ENCODE data around the gene GSS. TPM values are rescaled to one million over a fixed set of nuclear protein-coding genes. Genes with fewer than 3 reads are reported as not detected.

The GSS gene
- total and polyA plus RNA-seq, 9 donors, result 14.5 to 42.0 (median 22.2) TPM

DNA sequence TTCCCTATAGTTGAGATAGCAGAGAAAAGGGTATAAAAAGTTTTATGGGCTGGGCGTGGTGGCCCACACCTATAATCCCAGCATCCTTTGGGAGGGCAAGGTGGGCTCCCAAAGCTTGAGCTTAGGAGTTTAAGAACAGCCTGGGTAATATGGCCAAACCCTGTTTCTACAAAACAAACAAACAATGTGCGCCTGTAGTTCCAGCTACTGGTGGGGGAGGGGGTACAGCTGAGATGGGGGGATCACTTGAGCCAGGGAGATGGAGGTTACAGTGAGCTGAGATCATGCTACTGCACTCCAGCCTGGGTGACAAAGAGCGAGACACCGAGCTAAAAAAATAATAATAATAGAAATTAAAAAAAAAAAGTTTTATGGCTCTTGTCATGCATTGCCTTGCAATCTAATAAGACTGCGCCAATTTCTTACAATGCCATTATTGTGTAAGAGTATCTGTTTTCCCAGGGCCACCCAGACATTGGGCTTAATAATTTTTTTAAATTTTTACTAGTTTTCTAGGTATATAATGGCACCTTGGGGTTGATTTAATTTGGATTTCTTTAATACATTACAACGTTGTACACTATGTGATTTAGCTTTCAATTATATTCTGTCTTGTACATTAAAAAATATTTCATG lies 75.3 kb downstream of the GSS start:
- intact Hi-C loops (cut with DNase I), result no loop called here
- Histone ChIP-seq H3K4me1 (ENCODE audit: insufficient read depth) (peaks cover 4% of the 10 kb centered on the region), H3K4me3 (no peak overlapping the region)

More for the DNA sequence above, 75.3 kb downstream of the GSS start:
- no peaks in the 10 kb centered on the region for H3K36me3 ChIP-seq
- 90 to 94% (median 94%) methylated on average over 6 of the region's 6 CpGs for WGBS, 3 donors
- TF ChIP-seq POLR2A (IDR thresholded peaks at IDR 0.05) (no peak), EP300 (IDR thresholded peaks at IDR 0.05) (no peak)
- TF ChIP-seq, protein P1, sequence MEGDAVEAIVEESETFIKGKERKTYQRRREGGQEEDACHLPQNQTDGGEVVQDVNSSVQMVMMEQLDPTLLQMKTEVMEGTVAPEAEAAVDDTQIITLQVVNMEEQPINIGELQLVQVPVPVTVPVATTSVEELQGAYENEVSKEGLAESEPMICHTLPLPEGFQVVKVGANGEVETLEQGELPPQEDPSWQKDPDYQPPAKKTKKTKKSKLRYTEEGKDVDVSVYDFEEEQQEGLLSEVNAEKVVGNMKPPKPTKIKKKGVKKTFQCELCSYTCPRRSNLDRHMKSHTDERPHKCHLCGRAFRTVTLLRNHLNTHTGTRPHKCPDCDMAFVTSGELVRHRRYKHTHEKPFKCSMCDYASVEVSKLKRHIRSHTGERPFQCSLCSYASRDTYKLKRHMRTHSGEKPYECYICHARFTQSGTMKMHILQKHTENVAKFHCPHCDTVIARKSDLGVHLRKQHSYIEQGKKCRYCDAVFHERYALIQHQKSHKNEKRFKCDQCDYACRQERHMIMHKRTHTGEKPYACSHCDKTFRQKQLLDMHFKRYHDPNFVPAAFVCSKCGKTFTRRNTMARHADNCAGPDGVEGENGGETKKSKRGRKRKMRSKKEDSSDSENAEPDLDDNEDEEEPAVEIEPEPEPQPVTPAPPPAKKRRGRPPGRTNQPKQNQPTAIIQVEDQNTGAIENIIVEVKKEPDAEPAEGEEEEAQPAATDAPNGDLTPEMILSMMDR (IDR thresholded peaks at IDR 0.05), result no peak
- H3K27me3 ChIP-seq, result no peaks in the 10 kb centered on the region
- DNase-seq, result no peak
- no peaks in the 10 kb centered on the region for H3K9me3 ChIP-seq
- no peak overlapping the region for H3K27ac ChIP-seq

MicroRNAs within 50 kb of the gene (microRNA counts, 767-probe panel; counts per million panel counts)
- microRNA hsa-miR-499a-3p (2,285 counts per million, percentile 82 among the panel's probes with 10 or more counts), microRNA hsa-miR-499a-5p (530 counts per million, percentile 78 among the panel's probes with 10 or more counts), microRNA hsa-miR-499b-3p (530 counts per million, percentile 78 among the panel's probes with 10 or more counts), microRNA hsa-miR-499b-5p (530 counts per million, percentile 78 among the panel's probes with 10 or more counts)

Small RNA genes within 50 kb of the gene (microRNA-seq; reads per million reads assigned to microRNA genes)
- gene MIR499A, result 0 reads per million in 3 donors
- gene MIR499B, result 0 reads per million in 3 donors

Small RNA genes within 50 kb of the gene (small RNA-seq; reads per million reads assigned to genes)
- gene MIR499A, result not detected

Other genes with a start within 250 kb of the GSS start
- gene NCOA6, start 130.2 kb downstream of the GSS start, total RNA-seq, result 10 to 100 TPM; 10.5 to 31.7 (median 23.9) TPM
- gene NCOA6, start 130.2 kb downstream of the GSS start, polyA plus RNA-seq, result 10 to 100 TPM; 14.0 to 28.6 TPM
- 10 to 100 TPM; 16.9 to 30.3 (median 19.5) TPM for gene GGT7, start 83.0 kb downstream of the GSS start, total RNA-seq
- gene GGT7, start 83.0 kb downstream of the GSS start, polyA plus RNA-seq, result 10 to 100 TPM in 1 of 2 donors, 1 to 10 TPM in 1; 4.4 to 15.5 TPM
- 10 to 100 TPM; 26.8 to 42.6 (median 39.1) TPM for gene ACSS2, start 79.2 kb downstream of the GSS start, total RNA-seq
- 10 to 100 TPM; 25.3 to 59.7 TPM for gene ACSS2, start 79.2 kb downstream of the GSS start, polyA plus RNA-seq
- gene MYH7B, start 62 bp upstream of the GSS start, total RNA-seq, result 1 to 10 TPM in 4 of 7 donors, under 1 TPM in 3; 0.74 to 2.6 (median 1.1) TPM
- gene MYH7B, start 62 bp upstream of the GSS start, polyA plus RNA-seq, result 1 to 10 TPM in 1 of 2 donors, under 1 TPM in 1; 0.30 to 2.3 TPM
- 10 to 100 TPM; 32.9 to 41.5 (median 40.7) TPM for gene TRPC4AP, start 137.0 kb upstream of the GSS start, total RNA-seq
- 10 to 100 TPM; 30.5 to 51.8 TPM for gene TRPC4AP, start 137.0 kb upstream of the GSS start, polyA plus RNA-seq
- gene EDEM2, start 191.5 kb upstream of the GSS start, total RNA-seq, result 10 to 100 TPM in 5 of 7 donors, 1 to 10 TPM in 2; 6.4 to 14.9 (median 13.4) TPM
- 10 to 100 TPM; 10.3 to 19.4 TPM for gene EDEM2, start 191.5 kb upstream of the GSS start, polyA plus RNA-seq
- gene PROCR, start 216.3 kb upstream of the GSS start, total RNA-seq, result 10 to 100 TPM in 6 of 7 donors, 1 to 10 TPM in 1; 9.1 to 38.4 (median 17.5) TPM
- 10 to 100 TPM; 24.9 to 40.2 TPM for gene PROCR, start 216.3 kb upstream of the GSS start, polyA plus RNA-seq